Hematopoietic multipotent progenitor cell treated with erythropoietin and hydrocortisone succinate and interleukin-3 and kit ligand, for 17 days (in vitro differentiated cells): Measurements from ENCODE around the gene HES1.
"Not testable (repeated sequence)": the region's sequence is repeated elsewhere in the genome, so short reads cannot be mapped to it uniquely, and the experiment has no call there.

ENCODE experiments used
- DNase-seq: peaks from one replicate; pipeline ENCODE4 v3.0.0-alpha.2; 2015; ENCODE audit warnings: low spot score

Gene HES1

DNA sequence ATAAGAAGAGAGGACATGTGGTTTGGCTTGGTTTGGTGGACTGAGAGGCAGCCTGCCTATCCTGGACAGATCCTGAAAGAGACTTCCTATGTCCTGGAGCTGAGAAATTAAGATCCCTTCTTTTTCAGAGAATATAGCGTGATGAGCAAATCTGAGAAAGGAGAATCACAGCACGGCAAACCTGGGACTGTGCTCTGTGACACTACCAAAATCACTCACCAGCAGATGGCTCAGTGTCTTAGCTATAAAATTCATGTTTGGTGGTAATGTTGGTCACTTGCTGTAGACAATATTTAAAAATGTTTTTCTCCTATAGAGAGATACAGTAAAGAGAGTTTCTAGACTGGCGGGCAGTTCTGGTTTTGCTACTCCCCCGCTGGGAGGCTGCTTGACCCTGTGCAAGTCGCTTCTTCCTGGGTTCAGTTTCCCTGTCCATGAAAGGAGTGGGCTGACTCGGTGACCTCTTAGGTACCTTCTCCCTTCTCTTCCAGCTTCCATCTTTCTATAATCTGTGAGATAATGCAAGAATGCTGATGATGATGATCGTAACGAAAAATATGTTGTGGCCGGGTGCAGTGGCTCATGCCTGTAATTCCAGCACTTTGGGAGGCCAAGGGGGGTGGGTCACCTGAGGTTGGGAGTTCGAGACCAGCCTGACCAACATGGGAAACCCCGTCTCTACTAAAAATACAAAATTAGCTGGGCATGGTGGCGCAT, 7.6 kb upstream of the HES1 start:
- no peak for DNase-seq

GRCh38 chr3:194128919-194129295, 7.0 kb upstream of the HES1 start:
- DNase-seq = not testable (repeated sequence)

GRCh38 chr3:194129581-194130133, 6.3 kb upstream of the HES1 start:
- DNase-seq = no peak

DNA sequence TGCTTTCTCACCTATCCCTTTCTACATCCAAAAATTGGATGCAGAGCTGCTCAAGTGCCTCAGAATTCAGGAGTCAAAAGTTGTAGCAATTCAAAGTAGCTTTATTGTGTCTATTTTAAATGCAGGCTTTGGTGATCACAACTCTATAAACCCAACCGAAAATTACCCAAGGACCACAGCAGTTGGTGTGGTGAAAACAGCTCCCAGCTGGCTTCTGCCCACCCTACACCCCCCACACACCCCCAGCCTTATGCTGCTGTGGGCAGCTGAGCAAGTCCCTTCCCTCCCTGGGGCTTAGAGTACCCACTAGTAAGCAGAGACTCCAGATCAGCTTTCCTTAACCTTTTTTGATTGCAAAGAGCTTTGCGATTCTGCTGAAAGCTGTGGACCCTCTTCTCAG, 5.8 kb upstream of the HES1 start:
- no peak for DNase-seq

DNA sequence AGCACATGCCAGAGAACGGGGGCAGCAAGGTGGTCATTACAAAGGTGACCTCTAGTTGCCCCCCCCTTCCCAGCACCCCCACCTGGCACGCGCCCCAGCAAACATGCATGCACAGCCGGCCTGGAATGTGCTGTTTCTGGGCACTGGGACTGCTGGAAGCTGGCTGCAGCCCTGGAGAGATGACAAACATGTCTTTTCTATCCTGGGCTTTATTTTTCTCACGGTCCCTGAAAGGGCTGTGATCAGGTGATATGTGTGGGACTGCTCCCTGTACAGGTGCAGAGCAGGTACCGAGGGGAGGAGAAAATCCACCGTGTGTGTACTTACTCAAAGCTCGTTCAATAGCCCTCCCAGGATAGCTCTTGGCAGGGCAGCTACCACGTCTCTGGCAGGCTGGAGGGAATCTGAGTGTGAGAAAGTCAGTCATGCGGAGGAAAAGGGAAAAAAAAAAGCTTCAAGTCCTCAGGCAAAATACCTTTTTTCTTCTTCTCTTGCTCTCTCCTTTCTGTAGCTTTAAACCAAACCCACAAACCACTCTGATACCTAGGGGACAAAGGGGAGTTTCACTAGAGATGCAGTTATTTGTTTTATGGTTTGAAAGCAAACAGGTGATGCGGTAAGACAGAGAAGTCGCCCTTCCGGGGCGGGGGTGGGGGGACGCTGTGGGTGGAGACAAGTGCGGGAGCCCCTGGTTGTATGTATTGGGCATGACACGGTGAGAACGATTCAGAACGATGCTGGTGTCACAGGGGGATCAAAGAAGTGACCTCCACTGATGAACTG, 5.0 kb upstream of the HES1 start:
- DNase-seq = no peak

GRCh38 chr3:194132465-194133286, 3.3 kb upstream of the HES1 start:
- no peak for DNase-seq

DNA sequence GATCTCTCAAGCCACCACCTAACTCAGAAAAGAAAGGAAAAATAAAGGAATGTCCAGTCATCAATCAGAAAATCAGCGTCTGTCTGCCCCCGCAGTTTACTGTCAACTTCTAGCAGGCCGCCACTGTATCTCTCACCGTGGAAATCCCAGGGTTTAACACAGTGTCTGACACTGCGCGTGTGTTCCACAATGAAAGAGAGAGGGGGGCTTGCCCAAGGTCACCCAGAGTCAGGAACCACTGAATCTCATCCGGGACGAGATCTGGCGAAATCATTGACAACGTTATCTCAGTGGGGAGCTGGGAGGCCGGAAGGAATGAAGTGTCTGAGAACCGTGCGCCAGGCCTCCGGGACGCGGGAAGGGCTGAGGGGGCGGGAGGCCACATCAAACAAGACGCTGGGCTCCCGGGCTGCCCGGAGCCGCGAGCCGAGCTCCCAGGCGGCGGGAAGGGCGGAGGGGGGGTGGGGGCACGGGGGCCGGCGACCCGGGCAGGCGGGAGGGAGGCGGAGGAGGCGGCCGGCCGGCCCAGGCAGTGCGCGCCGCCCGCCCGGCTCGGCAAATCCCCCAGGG, 2.2 kb upstream of the HES1 start:
- no peak for DNase-seq

GRCh38 chr3:194134231-194134756, 1.7 kb upstream of the HES1 start:
- DNase-seq = no peak

- DNase-seq = peak; percentile 26
These were observed 1.0 kb upstream of the HES1 start for GRCh38 chr3:194134757-194135515.

DNA sequence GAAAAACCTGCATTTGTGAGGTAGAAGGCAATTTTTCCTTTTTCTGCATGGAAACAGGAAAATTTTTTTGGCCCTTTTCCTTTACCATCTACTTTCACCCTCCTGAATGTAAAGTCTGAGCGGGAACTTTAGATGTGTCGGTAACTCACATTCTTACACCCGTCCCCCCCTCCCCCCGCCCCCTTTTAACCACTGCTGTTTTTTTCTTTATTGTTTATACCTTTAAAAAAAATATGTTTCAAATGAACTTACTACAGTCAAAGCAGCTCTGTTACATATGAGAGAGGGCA, 487 bp upstream of the HES1 start:
- DNase-seq = no peak

DNA sequence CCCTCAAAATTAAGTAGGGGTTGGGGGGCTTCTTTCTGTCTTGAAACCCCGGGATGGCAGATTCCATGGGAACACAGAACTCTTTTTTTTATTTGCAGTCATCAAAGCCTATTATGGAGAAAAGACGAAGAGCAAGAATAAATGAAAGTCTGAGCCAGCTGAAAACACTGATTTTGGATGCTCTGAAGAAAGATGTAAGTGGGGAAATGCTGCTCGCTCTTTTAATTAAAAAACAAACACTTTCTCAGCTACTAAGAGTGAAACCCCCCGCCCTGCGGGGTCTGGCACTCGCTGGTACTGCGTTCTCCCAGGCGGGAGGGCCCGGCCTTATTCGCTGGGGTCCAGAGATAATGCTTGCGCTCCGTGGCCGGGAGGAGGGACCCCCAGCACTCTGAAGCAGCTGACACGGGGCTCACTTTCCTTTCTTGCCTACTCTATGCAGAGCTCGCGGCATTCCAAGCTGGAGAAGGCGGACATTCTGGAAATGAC, 615 bp downstream of the HES1 start:
- no peak for DNase-seq

DNA sequence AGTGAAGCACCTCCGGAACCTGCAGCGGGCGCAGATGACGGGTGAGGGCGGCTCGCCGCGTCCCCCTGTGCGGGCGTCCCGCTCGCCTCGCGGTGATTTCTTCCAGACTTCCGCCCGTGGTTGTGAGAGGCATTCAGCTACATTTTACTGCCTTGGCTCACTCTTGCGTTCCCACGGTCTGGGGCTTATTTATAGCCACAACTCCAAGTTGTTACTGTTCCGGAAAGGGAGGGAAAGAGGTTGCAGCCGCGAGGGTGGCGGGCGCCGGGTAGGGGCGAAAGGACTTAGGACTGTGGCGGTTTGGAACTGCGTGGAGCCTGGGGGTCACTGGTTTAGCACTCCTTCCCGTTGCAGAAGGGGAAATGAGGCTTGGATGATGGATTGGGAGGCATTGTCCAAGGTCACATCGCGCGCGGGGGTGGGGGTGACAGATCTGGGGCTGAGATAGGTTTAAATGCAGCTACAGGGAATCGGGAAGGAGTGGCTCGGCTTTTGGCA, 1.1 kb downstream of the HES1 start:
- no peak for DNase-seq

- DNase-seq = no peak
These were observed 1.8 kb downstream of the HES1 start for GRCh38 chr3:194137506-194138474.

DNA sequence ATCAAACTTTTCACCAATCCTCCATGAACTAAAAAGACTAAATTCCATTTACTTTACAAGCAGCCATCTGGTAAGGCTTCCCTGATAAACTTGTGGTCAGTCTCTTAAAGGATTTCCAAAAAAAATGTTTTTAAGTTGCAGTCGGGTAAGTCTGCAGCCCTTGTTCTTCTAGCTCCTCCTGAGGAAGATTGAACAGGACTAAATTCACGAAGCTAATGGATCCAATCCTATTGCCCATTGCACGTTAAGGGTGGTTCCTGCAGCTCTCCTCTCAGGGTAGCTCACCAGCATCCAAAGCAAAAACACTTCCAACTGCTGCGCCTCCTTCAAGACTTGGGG, 2.8 kb downstream of the HES1 start:
- DNase-seq = no peak

DNA sequence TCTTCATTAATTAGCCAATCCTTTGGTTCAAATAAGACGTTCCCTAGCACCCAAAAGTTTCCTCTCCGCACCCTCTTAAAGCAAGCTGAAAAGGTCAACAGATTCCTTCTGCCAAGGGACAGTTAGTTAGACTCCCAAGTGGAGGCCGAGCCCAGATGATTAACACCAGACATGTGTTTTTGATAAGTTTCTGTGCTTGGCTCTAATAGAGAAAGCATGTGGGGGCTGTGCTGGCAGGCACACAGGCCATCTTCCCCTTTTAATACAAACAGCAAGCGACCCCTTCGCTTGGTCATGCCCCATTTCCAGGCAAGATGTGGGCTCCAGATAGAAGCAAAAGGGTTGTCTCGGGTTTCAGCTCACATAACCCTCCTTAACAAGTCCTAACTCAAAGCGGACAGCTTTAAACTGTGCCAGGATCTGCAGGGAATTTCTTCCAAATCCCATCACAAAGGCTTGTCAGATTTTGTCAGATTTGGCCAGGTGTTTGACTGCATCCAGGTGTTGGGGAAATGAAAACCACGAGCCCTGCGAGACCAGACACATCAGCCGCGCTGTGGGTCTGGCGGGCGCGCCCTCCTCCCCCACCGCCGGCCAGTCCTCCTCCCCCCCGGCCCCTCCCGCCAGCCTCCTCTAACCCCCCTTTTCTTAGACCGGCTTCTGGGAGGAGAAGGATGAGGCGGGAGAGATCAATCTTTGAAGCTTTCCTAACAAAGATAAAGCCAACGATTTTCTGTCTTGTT, 3.3 kb downstream of the HES1 start:
- no peak for DNase-seq

DNA sequence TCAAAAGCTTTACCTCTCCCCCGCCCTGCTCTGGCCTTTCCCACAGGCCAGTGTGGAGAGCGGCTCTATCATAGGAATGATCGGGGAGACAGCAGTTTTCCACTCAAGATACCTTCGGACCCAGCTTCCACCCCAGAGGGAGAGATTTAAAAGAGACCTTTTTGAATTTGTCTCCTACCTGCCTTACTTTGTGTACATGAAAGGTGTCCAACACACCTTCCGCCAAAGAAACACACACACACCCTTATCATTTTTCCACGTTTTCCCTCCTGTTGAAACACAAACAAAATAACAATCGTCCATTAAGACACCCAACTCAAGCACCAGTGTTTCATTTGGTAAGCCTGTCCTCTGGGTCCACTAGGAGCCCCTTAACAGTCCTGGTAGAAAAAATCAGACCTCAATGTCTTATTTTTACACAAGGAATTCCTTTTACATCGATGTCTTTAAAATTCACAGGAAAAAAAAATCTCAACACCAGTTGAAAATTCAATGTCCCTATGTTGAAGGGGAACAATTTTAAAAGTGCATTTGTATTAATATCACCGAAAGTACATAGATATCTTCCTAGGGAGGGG, 4.0 kb downstream of the HES1 start:
- DNase-seq = no peak

GRCh38 chr3:194140520-194141414, 4.8 kb downstream of the HES1 start:
- no peak for DNase-seq
